ENCODE results near the gene FGGY.

FGGY gene

GRCh38 chr1:59765011-59765730, 468.3 kb downstream of the FGGY start:
- no peak for DNase-seq (ENCODE audit: low spot score)

GRCh38 chr1:59766227-59766855, 469.4 kb downstream of the FGGY start:
- DNase-seq (ENCODE audit: low spot score): no peak

GRCh38 chr1:59767119-59767518, 470.2 kb downstream of the FGGY start:
- no peak for DNase-seq (ENCODE audit: low spot score)

GRCh38 chr1:59768792-59769735, 472.2 kb downstream of the FGGY start:
- DNase-seq (ENCODE audit: low spot score): no peak

- DNase-seq (ENCODE audit: low spot score): no peak
These were observed 472.8 kb downstream of the FGGY start for GRCh38 chr1:59769736-59770095.

- no peak for DNase-seq (ENCODE audit: low spot score)
These were observed 474.5 kb downstream of the FGGY start for GRCh38 chr1:59771361-59771760.

GRCh38 chr1:59775480-59775879, 478.6 kb downstream of the FGGY start:
- no peak for DNase-seq (ENCODE audit: low spot score)

- DNase-seq (ENCODE audit: low spot score): no peak
These were observed 480.3 kb downstream of the FGGY start for GRCh38 chr1:59776960-59777852.

GRCh38 chr1:59779949-59780348, 483.1 kb downstream of the FGGY start:
- DNase-seq (ENCODE audit: low spot score): no peak

GRCh38 chr1:59788825-59789224, 491.9 kb downstream of the FGGY start:
- no peak for DNase-seq (ENCODE audit: low spot score)

GRCh38 chr1:59798600-59798999, 501.7 kb downstream of the FGGY start:
- no peak for DNase-seq (ENCODE audit: low spot score)

GRCh38 chr1:59803458-59804038, 506.7 kb downstream of the FGGY start:
- DNase-seq (ENCODE audit: low spot score): no peak

GRCh38 chr1:59804301-59804700, 507.4 kb downstream of the FGGY start:
- no peak for DNase-seq (ENCODE audit: low spot score)

GRCh38 chr1:59805554-59805953, 508.7 kb downstream of the FGGY start:
- no peak for DNase-seq (ENCODE audit: low spot score)

All from activated CD4-positive, alpha-beta T cell treated with anti-CD3 and anti-CD28 coated beads, Interleukin-2, Interleukin-4, amounts not matched to agents 100 ng/mL and 50 ng/mL, durations not matched to agents 16 hours and 8 hours (primary cell).